GM18508 (cell line): ENCODE data around the gene RNASEH2A.
"Not testable (repeated sequence)": the region's sequence is repeated elsewhere in the genome, so short reads cannot be mapped to it uniquely, and the experiment has no call there.

Source experiments
- ATAC-seq: cut with Tn5 transposase; IDR thresholded peaks from one replicate; pipeline ENCODE4 v1.9.1; 2021; ENCODE audit warnings: moderate number of reproducible peaks; ENCODE audit not compliant: insufficient read depth, unreplicated experiment

The RNASEH2A gene

DNA sequence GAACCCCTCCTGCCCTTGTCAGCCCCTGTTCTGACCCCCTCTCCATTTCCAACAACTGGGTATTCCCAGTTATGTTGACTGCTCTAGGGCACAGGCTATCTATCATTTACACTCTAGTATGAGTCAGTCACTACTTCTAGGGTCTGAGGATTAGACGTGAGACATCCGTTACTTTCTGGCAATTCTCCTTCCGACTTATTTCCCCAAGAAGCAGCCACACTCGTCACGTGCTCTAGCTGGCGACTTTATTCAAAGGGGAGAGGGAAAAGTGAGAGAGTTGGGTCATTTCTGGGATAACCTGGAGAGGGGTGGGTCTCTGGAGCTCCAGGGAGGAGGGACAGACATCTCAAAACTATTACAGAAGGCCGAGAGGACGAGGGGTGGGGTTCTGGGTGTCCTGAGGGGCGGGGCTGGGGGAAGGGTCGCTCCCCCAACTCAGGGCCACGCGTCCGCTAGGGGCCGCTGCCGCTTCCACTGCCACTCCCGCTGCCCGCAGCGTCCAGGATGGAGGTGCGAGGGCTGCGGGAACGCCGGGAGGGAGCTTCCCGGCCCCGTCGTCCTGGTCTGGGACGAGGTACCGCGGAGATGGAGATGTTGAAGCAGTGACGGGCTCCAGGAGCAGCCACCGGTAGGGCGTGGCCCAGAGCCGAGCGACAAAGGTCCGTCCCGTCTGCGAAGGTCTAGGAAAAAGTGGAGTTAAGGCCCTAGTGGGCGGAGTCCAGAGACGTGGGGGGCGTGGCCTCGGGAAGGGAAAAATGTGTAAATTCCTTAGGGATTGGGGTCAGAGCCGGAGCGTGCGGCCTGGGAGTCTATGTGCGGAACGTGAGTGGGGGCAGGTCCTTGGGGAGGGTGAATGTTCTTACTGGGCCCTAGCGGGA is 19.1 kb downstream of the RNASEH2A start:
- ATAC-seq: no peak

DNA sequence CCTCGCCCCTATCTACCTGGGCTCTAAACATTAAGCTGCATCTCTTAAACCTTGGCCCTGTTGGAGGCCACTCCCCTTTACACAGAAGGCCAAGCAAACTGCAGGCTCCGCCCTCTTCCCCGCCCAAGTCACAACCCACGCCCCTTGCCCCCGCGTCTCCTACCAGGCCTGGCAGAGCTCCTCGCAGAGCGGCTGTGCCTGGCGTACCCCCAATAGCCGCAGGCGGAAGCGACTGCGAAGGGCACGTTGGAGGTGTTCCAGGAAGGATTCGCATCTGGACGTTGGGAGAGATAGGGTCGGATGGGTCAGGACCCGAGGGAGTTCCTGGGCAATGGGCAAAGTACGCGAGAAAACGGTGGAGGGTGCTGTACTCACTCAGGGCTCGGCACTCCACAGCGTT is 22.1 kb downstream of the RNASEH2A start:
- ATAC-seq: no peak

DNA sequence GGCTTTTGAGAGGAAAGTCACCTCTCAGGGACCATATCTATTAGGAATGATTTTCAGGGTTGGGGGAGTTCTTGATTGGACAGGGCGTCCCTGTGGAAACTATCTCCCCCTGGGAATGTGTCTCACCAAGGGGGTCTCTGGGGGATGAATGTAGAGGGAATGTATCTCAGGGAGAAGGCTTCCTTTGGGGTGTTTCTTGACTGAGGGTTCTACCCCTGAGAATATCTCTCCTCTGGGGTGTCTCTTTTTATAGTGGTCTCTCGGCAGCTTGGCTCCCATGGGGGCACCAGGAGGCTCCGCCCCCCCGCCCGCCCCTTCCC is 27.0 kb downstream of the RNASEH2A start:
- ATAC-seq: no peak

DNA sequence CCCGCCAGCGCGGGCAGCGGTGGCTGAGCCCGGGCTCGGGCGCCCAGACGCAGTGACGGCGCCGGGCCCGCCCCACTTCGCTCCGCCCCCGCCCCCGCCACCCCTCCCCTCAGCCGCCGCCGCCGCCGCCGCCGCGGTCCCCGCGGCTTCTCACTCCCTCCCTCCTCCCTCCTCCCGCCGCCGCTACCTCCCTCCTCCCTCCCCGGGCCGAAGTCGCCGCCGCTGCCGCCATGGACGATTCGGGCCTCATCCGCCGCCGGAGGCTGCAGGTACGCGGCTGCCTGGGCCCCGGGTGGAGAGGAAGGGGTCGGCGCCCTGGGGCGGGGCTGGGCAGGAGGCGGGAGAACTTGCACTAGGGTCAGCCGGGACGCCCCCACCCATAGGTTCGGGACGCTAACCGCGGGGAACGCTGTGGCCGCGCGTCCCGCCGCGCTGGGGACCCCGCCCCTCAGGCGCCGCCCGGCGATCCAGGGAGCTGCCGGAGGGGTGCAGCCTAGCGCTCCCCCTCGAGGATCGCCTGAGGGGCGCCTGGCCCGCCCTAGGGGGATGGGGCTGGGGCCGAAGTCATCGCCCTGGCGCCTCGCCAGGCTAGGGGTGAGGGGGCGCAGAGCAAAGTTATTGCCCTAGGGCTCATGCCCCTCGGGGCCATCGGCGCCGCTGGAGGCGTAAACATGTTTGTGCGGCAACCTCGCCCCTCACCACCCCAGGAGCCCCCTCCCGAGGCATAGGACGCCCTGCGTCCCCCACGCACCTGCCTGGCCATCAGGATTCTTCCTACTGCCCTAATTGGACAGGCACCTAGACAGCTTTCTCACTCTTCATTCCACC is 27.6 kb downstream of the RNASEH2A start:
- ATAC-seq: no peak

DNA sequence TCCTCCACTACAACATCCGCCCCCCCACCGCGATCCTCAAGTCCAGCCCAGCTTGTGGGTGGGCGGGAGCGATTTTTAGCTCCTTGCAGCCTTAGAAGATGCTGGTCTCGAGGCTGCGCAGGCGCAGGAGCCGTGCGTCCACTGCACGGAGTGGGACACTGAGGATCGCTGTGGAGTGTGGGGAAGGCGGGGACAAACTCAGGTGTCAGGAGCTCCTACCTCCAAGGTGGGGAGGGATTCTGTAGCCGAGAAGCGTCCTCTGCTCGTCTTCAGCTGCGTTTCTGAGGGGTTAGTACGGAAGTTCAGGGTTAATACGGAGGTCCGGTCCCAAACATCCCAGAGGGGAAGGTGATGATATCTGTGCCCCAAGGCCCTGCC is 28.2 kb downstream of the RNASEH2A start, which contains the start of gene RTBDN:
TSS of gene RTBDN (minus strand) at position 14 of the 378 bp plus-strand sequence. CDS start 4,600 bp downstream, outside the sequence.
- no peak for ATAC-seq

GRCh38 chr19:12834976-12835757 is 28.8 kb downstream of the RNASEH2A start:
- ATAC-seq: no peak

DNA sequence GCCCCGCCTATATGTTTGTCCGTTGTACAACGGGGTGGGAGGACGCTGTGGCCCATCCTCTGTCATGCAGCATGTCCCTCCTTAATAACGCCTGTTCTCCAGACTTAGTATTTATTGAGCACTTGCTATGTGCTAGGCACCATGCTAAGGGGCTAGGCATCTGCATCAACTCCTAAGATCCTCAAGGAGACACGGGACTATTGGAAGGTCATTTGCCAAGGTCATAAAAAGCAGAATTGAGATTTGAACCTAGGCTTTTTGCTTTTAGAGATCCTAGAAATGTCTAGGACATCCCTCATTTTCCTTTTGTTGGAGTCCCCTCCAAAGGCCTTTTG is 30.1 kb downstream of the RNASEH2A start:
- no peak for ATAC-seq

DNA sequence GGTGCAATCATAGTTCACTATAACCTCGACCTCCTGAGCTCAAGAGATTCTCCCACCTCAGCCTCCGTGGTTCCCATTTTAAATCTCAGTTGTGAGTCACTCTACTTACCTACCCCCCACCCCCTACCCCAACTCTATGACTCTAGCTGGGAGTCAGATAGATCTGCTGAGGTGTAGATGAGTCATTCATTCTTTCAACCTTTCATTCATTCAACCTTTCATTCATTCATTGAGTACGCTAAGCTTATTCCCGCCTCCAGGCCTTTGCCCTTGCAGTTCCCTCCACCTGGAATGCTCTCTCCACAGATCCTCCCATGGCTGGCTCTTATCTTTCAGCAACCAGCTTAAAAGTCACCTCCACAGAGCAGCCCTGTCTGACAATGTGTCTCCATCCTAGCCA is 30.8 kb downstream of the RNASEH2A start:
- no peak for ATAC-seq

GRCh38 chr19:12838182-12838885 is 31.9 kb downstream of the RNASEH2A start, which contains the start of gene MAST1:
Gene MAST1, plus strand, starts transcription at chr19:12838515. Its CDS starts 58 bp downstream, at chr19:12838573.
- ATAC-seq: no peak

DNA sequence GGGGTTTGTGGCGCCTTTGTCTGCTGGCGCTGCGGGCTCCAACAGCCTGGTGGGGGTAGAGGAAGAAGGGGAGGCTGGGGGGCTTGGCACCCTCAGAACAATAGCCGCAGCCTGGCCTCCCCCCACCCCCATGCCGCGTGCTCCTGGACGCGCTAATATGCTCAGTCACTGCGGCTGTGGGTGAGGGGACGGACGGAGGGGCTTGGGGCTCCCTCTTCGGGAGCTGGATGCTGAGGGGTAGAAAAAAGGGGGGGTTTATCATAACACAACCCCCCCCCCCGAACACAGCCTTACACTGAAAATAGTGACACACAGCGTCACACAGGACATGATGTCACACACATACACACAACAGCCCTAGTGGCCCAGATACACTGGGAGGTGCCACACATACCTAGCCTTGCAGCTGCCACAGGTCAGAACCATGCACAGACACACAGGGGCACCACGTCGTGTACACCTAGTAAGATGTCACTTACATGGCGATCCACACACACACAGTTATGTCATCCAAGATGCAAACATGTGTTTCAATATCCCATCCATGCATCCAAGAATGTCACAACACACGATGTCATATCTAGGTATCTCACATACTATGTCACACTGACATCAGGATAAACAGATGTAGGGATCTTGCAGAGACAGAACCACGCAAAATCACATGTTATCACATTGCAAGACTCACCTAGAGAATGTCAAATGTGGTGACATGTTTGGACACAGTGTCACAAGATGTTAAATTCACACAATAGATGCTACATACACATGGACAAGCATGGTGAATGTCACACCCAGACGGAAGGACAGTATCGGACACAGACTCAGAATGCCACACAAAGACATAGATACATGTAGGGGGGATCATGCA is 32.7 kb downstream of the RNASEH2A start:
- ATAC-seq: no peak

- ATAC-seq: no peak
Measured at GRCh38 chr19:12840091-12841079, 34.0 kb downstream of the RNASEH2A start.

GRCh38 chr19:12841094-12841493 is 34.7 kb downstream of the RNASEH2A start:
- ATAC-seq: no peak

- no peak for ATAC-seq
Measured at GRCh38 chr19:12842511-12842910, 36.1 kb downstream of the RNASEH2A start.

DNA sequence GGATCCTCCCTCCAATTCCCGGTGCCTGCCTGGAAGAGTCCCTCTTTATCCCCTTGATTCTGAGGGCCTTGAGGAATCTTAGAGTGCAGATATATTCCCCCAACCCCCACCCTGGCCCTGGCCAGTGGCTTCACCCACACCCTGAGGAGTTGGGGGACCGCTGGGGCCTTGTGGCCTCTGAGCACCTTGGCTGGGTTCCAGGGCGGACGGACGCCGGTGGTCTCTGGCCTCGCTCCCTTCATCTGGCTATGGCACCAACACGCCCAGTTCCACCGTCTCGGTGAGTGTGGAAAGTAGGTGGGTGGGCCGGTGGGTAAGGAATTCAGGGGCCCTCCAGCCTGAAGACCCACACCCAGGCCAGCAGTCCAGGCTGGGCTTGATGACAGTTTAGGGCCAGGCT is 36.9 kb downstream of the RNASEH2A start:
- ATAC-seq: no peak

- ATAC-seq: no peak
Measured at GRCh38 chr19:12843999-12844732, 37.8 kb downstream of the RNASEH2A start.

DNA sequence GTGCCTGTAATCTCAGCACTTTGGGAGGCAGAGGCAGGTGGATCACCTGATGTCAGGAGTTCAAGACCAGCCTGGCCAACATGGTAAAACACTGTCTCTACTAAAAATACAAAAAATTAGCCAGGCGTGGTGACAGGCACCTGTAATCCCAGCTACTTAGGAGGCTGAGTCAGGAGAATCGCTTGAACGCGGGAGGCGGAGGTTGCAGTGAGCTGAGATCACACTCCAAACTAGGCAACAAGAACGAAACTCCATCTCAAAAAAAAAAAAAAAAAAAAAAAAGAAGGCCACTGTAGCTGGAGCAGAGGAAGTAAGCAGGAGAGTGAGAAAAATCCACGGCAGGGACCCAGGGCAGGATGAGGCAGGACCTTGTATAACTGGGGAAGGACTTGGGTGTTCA is 40.2 kb downstream of the RNASEH2A start:
- ATAC-seq: not testable (repeated sequence)
